HG03460 (cell line): ENCODE results near the gene FHOD3.
"Not testable (repeated sequence)": the region's sequence is repeated elsewhere in the genome, so short reads cannot be mapped to it uniquely, and the experiment has no call there.

Source experiments
- ATAC-seq: cut with Tn5 transposase; IDR thresholded peaks from one replicate; pipeline ENCODE4 v1.9.1; 2021; ENCODE audit not compliant: unreplicated experiment

FHOD3 gene

DNA sequence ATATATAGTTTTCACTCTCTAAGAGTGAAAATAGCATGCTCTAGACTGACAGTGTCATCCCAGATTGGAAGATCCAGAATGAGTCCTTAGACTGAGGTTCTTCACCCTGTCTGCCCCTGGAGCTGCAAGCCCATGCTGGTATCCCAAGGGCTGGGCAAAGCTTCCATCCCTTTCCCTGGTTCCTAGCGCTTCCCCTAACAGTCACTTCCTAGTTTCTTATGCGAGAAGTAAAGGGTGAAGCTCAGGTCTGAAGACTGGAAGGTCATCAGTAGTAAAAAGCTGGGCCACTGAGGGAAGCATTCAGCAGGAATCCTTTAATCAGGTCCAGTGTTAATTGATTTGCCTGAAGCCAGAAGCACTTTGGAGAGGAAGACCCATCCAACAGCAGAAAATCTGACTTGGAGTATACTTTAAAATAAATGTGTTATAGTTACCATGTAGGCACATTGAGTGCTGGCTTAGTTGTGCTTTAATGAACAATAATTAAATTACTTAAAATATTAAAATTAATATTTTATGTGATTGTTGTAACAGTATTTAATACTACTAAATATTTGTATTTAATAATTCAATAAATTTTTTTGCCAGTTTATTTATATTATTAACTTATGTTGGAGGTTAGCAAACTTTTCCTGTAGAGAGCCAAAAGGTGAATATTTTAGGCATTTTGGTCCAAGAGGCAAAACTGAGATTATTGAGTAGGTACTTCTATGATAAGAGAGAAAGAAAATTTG, 237.9 kb downstream of the FHOD3 start:
- ATAC-seq, result no peak

GRCh38 chr18:36536426-36536825, 238.9 kb downstream of the FHOD3 start:
- no peak for ATAC-seq

- ATAC-seq, result no peak
These were observed 239.8 kb downstream of the FHOD3 start for GRCh38 chr18:36537289-36537688.

- no peak for ATAC-seq
These were observed 242.2 kb downstream of the FHOD3 start for GRCh38 chr18:36539674-36540231.

DNA sequence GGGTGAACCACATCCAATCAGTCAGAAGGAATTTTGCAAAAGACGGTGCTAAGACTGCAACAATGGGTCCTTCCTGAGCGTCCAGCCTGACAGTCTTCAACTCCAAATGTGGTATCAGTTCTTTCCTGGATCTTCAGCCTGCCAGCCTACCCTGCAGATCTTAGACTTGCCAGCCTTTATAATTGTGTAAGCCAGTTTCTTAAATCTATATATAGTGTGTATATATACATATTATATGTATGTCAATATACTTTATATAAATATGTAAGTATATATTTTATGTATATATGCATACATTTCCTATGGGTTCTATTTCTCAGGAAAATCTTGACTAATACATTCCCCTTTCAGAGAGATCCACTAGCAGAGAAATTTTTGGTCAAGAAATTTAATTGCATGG, 245.5 kb downstream of the FHOD3 start:
- no peak for ATAC-seq

GRCh38 chr18:36543991-36544725, 246.6 kb downstream of the FHOD3 start:
- ATAC-seq, result no peak

- ATAC-seq, result no peak
These were observed 248.4 kb downstream of the FHOD3 start for GRCh38 chr18:36545821-36546427.

GRCh38 chr18:36546876-36547275, 249.4 kb downstream of the FHOD3 start:
- no peak for ATAC-seq

GRCh38 chr18:36547544-36547943, 250.0 kb downstream of the FHOD3 start:
- no peak for ATAC-seq

- not testable (repeated sequence) for ATAC-seq
These were observed 253.8 kb downstream of the FHOD3 start for GRCh38 chr18:36551274-36551673.

DNA sequence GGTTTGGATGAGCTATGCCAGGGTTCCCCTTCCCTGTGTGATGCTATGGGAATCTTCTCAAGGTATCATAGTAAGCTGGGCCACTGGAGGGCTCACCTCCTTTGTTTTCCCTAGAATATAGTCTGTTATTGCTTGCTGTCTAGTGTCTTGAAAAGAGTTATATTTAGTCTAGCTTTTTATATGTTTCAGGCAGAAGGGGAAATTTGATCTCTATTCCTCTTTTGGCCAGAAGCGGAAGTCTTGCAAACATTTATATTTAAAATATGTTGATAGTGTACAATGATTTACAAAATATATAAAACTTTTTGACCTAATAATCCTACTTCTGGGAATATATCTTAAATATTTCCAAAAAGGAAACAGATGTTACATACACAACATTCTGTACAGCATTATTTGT, 260.7 kb downstream of the FHOD3 start:
- ATAC-seq, result no peak

DNA sequence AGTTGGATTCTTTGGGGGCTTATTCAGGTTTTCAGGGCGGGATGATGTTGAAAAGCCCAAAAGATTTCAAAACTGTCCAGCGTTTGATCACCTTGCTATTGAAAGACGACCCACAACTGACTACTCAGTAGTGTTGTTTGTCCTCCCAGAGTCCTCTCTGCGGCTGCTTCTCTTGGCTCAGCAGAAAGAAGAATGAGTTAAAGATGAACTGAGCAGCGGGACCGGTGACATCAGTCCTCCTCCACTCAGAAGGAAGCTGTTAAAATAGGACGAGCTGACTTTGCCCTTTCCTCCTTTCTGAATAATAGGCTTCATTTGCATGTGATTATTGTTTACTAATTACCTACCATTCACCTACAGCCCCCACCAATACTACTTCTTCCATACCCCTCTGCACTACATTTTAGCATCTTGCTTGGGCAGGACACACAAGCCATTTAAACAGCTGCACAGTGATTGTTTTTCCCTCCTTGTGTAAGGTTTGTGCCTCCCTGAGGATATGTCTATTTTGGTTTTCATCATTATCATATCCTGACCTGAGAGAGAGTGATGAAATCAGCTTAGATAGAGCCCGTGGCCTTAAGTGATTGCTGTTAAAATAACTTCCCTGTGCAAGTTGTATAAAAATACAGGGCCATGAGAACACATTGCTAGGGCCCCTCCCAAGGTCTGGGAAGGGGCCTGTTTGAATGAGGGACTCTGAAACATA, 261.8 kb downstream of the FHOD3 start:
- ATAC-seq, result no peak

DNA sequence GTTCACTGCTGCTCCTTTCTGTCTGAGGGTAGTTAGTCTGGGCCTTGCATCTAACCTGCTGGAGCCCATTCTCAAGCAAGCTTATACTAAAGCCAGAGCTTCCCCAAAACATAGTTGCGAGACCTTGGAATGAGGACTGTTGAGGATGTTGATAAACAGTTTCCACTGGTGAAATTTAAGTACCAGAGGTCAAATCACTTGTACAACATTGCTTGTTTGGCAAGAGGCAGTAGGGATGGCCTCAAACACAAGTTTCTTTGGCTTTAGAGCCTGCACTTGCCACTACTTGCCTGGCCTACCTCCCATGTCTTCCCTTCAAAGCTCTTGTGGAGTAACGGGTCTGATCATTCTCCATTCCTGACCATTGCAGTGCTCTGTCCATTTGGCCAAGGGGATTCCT, 262.7 kb downstream of the FHOD3 start:
- no peak for ATAC-seq

- no peak for ATAC-seq
These were observed 263.5 kb downstream of the FHOD3 start for GRCh38 chr18:36561046-36561445.

GRCh38 chr18:36564841-36565240, 267.3 kb downstream of the FHOD3 start:
- ATAC-seq, result no peak

- no peak for ATAC-seq
These were observed 270.3 kb downstream of the FHOD3 start for GRCh38 chr18:36567800-36568199.

GRCh38 chr18:36568487-36568886, 271.0 kb downstream of the FHOD3 start:
- ATAC-seq, result no peak

GRCh38 chr18:36572135-36572856, 274.8 kb downstream of the FHOD3 start:
- peak; percentile 62 for ATAC-seq

- no peak for ATAC-seq
These were observed 278.8 kb downstream of the FHOD3 start for GRCh38 chr18:36576339-36576738.

DNA sequence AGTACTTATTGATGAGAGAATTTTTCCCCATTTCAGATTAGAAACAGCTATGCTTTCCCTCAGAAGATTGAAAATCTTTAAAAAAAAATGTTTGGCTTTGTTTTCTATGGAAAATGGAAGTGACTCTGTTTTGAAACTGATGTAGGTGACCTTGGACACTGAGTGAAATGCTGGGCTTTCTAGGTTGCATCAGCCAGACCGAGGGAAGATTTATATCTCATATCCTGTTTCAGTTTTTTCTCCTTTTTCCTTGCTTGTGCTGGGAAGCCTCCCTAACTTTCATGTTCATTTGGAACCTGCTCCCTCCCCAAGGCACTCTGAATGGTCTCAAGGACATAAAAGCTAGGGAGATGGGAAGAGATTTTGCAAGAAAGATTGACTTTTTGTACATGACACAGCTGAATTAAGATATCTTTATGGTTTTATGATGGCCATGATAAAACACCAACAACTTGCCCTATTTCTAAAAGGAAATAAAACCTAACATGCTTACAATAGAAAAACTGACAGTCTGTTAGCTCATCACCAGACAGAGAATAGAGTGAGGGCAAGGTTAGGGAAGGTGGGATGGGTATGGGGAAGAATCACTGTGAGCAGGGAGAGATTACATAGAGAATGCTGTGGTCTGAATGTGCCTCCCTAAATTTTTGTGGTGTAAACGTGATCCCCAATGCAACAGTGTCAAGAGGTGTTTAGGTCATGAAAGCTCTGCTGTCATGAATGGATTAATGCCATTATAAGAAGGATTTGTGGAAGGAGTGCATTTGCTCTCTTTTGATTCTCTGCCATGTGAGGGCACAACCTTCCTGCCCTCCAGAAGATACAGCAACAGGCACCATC, 281.6 kb downstream of the FHOD3 start:
- no peak for ATAC-seq
